ENCODE data around the gene KATNAL2.
A peak's percentile ranks its signal among the peaks of the same experiment; 100 is the strongest.
"Not testable (repeated sequence)": the region's sequence is repeated elsewhere in the genome, so short reads cannot be mapped to it uniquely, and the experiment has no call there.

KATNAL2 gene

DNA sequence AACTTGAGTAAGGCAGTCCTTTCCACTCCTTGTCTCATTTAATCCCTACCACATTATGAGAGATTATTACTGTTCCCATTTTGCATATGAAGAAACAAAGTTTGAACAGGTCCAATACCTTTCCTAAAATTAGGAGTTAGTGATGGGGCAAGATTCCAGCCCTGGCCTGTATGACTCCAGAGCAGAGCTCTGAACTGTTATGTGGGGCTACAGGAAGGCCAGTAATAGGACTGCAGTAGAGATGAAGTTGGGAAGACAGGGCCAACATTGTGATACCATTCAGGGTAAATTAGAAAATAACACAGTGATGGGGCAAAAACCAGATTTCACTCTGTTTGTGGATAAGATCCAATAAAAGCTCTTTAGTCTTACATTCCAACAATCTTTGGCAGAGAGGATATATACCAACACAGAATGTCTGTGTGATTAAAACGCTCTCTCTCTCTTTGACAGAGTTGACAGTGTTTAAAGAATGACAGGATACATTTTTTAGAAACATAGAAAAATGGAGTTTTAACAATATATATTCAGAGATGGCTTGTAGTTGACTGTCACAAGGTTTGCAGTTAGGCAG lies 22.7 kb downstream of the KATNAL2 start:
- no peak for DNase-seq (ENCODE audit: low spot score)

- no peak for DNase-seq (ENCODE audit: low spot score)
Observed at GRCh38 chr18:46942646-46943045, 25.2 kb downstream of the KATNAL2 start.

- peak; percentile 90 for DNase-seq (ENCODE audit: low spot score)
Observed at GRCh38 chr18:46946656-46947282, 29.4 kb downstream of the KATNAL2 start.

DNA sequence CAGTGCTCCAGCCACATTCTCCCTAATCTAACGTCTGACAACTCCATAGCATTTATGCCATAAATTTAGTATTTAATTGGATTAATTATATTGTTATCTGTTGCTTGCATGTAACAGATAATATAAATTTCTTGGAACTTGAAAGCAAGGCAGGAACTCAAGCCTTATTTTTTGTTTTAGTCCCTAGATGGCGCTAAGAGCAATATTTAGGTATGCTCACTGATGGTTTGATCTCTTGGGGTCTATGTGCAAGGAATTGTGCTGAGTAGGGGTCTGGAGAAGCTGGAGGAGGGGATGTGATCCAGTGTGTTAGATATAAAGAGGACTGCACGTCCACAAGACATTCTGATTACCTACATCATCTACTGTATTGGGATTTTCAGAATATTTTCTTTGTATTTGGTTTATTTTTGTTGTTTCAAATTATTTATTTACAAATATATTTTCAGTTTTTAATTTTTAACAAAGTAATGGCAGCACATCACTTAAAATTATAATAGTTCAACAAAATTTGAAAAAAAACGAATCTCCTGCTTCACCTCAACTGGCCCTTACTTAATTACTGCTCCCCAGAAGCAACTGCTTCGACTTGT lies 32.8 kb downstream of the KATNAL2 start:
- DNase-seq (ENCODE audit: low spot score) = no peak

DNA sequence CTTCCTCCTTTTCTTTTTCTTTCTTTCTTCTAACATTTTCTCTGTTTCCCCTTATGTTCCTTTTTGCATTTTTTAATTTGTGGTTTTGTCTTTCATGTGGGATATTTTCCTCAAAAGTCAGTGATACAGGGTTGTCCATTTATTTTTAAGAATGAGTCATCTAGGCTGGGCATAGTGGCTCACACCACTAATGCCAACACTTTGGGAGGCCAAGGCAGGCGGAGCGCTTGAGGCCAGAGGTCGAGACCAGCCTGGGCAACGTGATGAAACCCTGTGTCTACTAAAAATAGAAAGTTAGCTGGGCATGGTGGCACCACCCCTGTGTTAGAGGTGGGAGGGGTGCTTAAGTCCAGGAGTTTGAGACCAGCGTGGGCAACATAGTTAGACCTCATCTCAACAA lies 35.8 kb downstream of the KATNAL2 start:
- DNase-seq (ENCODE audit: low spot score) = no peak

GRCh38 chr18:46958209-46958608 lies 40.8 kb downstream of the KATNAL2 start:
- DNase-seq (ENCODE audit: low spot score) = no peak

DNA sequence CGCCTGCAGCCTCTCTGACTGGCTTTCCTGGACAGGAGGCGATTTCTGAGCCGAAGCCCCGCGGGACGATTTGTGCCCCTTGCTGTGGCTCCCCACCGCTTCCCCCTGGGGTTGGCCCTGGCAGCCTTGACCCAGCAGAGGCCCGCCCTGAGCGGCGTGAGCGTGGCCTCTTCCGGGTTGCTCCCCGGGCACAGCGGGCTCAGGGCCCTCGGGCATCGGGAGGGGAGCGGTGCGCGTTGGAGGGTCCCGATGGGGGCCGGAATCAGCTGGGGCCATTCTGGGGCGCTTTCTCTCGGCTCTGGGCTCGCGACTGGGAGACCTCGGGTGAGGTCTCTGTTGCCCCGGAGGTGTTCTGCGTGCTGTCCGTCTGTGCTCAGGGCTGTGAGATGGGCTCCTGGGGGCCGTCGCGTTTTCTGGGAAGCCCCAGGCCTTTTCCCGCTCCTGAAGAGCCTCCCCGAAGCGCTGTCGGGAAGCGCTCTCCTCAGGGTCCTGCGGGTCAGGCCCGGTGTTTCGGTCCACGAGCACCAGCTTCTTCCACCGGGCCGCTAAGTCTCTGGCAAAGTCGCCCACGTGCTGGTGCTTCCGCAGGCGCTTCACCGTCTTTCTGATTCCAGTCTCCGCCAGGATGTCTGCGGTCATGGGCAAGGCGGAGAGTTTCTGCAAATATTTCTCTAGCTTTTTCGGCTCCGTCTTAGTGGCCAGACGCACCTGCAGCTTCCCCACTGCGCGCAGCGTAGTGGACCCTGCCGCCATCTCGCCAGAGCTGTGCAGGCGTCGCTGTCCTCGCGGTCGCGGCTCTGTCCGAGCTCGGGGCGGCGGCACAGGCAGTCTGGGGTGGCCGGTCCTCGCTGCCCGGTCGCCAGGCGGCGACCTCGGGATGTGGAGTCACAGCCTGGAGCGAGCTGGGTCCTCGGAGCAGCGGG lies 46.5 kb downstream of the KATNAL2 start:
- not testable (repeated sequence) for DNase-seq (ENCODE audit: low spot score)

GRCh38 chr18:46964579-46965293 lies 47.3 kb downstream of the KATNAL2 start:
- DNase-seq (ENCODE audit: low spot score) = not testable (repeated sequence)

GRCh38 chr18:46966266-46966665 lies 48.9 kb downstream of the KATNAL2 start:
- DNase-seq (ENCODE audit: low spot score) = not testable (repeated sequence)

DNA sequence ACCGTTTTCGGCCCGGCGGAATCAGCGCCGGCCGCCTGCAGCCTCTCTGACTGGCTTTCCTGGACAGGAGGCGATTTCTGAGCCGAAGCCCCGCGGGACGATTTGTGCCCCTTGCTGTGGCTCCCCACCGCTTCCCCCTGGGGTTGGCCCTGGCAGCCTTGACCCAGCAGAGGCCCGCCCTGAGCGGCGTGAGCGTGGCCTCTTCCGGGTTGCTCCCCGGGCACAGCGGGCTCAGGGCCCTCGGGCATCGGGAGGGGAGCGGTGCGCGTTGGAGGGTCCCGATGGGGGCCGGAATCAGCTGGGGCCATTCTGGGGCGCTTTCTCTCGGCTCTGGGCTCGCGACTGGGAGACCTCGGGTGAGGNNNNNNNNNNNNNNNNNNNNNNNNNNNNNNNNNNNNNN lies 52.1 kb downstream of the KATNAL2 start:
- DNase-seq (ENCODE audit: low spot score) = not testable (repeated sequence)

DNA sequence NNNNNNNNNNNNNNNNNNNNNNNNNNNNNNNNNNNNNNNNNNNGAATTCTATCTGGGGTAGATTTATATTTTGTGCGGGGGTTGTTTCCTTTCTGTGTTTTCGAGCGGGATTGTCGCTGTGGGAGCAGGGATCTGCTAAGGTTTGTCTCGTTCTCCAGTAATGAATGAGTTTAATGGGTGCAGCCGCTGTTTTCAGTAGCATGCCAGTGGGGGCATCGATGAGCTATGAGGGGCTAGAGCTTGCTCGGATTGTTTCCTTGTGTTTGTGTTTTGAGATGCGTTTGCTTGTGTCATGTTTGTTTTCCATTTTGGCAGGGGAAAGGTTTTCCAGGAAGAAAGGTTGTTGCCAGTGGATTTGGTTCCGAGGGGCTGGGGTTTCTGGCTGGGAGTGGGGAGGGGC lies 102.5 kb downstream of the KATNAL2 start:
- DNase-seq (ENCODE audit: low spot score) = not testable (repeated sequence)

DNA sequence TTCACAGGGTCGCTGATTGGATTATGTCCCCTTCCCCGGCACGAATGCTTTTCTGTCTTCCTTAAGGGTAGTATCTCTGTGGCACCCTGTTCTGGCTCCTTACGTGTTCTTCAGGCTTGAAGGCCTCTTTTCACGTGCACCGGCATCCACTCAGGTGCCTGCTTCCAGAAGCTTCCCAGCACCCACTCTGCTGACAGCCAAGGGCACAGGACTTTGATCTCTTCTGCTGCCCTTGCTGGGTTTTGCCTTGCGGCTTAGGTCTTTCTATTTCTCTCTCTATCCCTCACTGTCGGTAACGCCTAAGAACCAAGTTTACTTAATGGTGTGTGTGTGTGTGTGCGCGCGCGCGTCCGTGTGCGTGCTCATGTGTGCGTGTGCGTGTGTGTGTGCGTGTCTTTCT lies 103.4 kb downstream of the KATNAL2 start:
- not testable (repeated sequence) for DNase-seq (ENCODE audit: low spot score)

DNA sequence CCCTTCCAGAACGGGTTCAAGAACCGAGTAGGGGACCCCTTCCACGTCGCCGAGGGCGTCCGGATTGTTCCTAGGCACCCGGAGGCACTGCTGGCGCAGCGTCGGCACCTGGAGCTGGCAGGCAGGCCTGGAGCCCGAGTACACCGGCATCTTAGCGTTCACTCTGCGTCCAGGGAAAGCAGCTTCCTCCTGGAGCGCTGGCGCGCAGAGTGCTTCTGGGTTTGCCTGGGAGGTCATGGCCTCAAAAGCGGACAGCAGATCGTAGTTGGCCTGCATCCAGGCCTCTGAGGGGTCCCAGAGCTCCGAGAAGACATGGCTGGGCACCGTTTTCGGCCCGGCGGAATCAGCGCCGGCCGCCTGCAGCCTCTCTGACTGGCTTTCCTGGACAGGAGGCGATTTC lies 105.4 kb downstream of the KATNAL2 start:
- not testable (repeated sequence) for DNase-seq (ENCODE audit: low spot score)

GRCh38 chr18:47023769-47024465 lies 106.5 kb downstream of the KATNAL2 start:
- DNase-seq (ENCODE audit: low spot score) = not testable (repeated sequence)

DNA sequence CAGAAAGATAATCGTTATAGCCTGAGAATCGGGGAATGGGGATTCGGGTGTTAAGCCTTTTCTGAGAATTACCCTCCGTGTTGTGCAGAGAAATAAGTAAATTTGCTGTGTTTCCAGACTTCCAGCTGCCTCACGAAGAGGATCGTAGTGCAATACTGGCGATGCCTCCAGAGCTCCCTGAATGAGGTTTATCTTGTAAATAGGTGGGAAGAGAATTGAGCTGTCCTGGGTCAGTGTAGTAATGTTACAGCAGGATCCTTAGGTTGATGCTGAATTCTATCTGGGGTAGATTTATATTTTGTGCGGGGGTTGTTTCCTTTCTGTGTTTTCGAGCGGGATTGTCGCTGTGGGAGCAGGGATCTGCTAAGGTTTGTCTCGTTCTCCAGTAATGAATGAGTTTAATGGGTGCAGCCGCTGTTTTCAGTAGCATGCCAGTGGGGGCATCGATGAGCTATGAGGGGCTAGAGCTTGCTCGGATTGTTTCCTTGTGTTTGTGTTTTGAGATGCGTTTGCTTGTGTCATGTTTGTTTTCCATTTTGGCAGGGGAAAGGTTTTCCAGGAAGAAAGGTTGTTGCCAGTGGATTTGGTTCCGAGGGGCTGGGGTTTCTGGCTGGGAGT lies 108.3 kb downstream of the KATNAL2 start:
- not testable (repeated sequence) for DNase-seq (ENCODE audit: low spot score)

- not testable (repeated sequence) for DNase-seq (ENCODE audit: low spot score)
Observed at GRCh38 chr18:47028738-47029137, 111.3 kb downstream of the KATNAL2 start.

DNA sequence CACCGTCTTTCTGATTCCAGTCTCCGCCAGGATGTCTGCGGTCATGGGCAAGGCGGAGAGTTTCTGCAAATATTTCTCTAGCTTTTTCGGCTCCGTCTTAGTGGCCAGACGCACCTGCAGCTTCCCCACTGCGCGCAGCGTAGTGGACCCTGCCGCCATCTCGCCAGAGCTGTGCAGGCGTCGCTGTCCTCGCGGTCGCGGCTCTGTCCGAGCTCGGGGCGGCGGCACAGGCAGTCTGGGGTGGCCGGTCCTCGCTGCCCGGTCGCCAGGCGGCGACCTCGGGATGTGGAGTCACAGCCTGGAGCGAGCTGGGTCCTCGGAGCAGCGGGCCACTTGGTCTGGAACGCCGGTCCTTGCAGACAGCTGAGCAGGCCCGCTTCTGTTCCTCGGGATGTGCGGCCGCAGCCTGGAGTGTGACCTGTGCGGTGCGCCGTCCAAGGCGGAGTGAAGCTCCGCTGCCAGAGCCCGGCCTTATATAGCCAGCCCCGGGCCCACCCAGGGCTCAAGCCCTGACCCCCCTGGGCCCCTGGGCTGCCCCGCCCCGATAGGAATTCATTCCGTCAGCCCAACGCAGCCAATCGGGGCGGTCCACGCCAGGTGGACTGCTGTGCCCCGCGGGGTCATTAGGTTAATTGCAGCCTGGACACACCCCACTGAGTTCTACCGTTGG lies 112.4 kb downstream of the KATNAL2 start:
- DNase-seq (ENCODE audit: low spot score) = not testable (repeated sequence)

DNA sequence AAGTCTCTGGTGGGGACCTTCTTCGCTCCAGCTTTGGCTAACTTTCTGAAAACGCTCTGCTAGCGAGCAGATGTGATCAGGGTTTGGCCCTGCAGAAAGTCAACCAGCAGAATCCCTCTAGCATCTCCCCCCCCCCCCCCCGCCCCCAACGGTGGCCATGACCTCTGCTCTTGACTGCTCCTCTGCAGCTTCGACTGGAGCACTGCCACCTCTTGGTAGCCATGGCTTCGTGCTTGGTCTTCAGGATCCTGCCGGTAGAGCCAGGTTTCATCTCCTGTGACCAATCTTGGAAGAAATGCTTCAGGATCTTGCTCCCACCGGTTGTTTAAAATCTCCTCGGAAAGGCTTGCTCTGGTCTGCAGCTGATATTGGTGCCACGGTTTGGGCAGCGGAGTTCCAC lies 113.5 kb downstream of the KATNAL2 start:
- DNase-seq (ENCODE audit: low spot score) = not testable (repeated sequence)

- DNase-seq (ENCODE audit: low spot score) = no peak
Observed at GRCh38 chr18:47032945-47033344, 115.5 kb downstream of the KATNAL2 start.

GRCh38 chr18:47034591-47034990 lies 117.2 kb downstream of the KATNAL2 start:
- not testable (repeated sequence) for DNase-seq (ENCODE audit: low spot score)

Data from Ammon's horn (tissue), 1 donor.